NB4 (cell line): ENCODE results near the gene KRTAP10-9.

Source experiments
- POLR2A ChIP-seq: IDR thresholded peaks from 2 replicates; pipeline ENCODE4 v1.6.1; 2011; ENCODE audit warnings: mild to moderate bottlenecking; ENCODE audit not compliant: insufficient read length; ENCODE audit errors: extremely low read depth
- TF ChIP-seq, protein P1 (sequence below): IDR thresholded peaks from one replicate; pipeline ENCODE4 v1.5.1; 2012; ENCODE audit warnings: low read depth, low read length

DNA sequence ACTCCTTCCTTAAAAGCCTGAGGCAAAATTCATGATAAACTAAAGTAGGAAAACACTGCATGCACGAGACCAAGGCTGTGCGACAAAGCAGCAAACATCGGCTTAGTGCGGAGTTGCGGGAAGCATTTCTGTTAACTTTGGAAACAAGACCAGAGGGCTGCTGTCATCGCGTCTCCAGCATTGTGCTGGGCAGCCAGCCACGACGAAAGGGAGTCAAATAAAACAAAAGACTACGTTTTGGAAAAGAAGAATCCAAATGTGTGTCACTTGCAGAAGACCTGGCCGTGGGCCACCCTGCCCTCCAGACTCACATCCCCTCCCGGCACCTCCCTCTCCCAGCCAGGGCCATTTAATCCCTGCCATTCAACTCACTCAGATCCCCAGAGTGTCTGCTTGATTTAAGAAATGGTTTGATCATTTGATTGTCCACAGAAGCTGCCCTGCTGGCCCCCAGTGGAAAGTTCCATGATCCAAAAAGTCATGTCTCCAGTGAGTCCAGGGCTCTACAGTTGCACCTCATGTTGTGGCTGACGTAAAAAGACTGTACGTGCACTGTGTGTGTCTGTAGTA, 16.9 kb downstream of the KRTAP10-9 start:
- TF ChIP-seq, protein P1, sequence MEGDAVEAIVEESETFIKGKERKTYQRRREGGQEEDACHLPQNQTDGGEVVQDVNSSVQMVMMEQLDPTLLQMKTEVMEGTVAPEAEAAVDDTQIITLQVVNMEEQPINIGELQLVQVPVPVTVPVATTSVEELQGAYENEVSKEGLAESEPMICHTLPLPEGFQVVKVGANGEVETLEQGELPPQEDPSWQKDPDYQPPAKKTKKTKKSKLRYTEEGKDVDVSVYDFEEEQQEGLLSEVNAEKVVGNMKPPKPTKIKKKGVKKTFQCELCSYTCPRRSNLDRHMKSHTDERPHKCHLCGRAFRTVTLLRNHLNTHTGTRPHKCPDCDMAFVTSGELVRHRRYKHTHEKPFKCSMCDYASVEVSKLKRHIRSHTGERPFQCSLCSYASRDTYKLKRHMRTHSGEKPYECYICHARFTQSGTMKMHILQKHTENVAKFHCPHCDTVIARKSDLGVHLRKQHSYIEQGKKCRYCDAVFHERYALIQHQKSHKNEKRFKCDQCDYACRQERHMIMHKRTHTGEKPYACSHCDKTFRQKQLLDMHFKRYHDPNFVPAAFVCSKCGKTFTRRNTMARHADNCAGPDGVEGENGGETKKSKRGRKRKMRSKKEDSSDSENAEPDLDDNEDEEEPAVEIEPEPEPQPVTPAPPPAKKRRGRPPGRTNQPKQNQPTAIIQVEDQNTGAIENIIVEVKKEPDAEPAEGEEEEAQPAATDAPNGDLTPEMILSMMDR: no peak
- TF ChIP-seq POLR2A: no peak
